GDM1 (cell line): ENCODE measurements around the gene ZNF195.
"Not testable (repeated sequence)": the region's sequence is repeated elsewhere in the genome, so short reads cannot be mapped to it uniquely, and the experiment has no call there.

Experiments used
- DNase-seq: peaks from one replicate; lab custom pipeline; 2025; lab: John Stamatoyannopoulos, UW

The ZNF195 gene

GRCh38 chr11:3402181-3402860 is 23.4 kb upstream of the ZNF195 start:
- DNase-seq = not testable (repeated sequence)

GRCh38 chr11:3401052-3401451 is 22.1 kb upstream of the ZNF195 start:
- DNase-seq = not testable (repeated sequence)

- DNase-seq = not testable (repeated sequence)
Measured at GRCh38 chr11:3398509-3398908, 19.6 kb upstream of the ZNF195 start.

- not testable (repeated sequence) for DNase-seq
Measured at GRCh38 chr11:3398106-3398505, 19.2 kb upstream of the ZNF195 start.

- DNase-seq = not testable (repeated sequence)
Measured at GRCh38 chr11:3397210-3397609, 18.3 kb upstream of the ZNF195 start.

- DNase-seq = not testable (repeated sequence)
Measured at GRCh38 chr11:3395468-3395867, 16.5 kb upstream of the ZNF195 start.

GRCh38 chr11:3394956-3395355 is 16.0 kb upstream of the ZNF195 start:
- not testable (repeated sequence) for DNase-seq

DNA sequence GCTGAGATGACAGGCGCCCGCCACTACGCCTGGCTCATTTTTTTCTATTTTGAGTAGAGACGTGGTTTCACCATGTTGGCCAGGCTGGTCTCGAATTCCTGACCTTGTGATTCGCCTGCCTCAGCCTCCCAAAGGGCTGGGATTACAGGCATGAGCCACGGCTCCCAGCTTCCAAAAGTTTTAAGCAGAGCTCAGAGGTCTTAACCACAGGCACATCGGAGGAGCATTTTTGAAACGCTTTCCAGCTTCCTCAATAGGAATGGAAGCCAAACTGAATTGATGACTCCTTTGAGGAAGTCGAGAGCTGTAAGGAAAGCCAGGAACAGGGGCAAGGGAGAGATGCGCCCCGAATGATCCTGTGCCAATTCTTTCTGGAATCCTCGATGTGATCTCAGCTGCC is 14.5 kb upstream of the ZNF195 start:
- DNase-seq = not testable (repeated sequence)

DNA sequence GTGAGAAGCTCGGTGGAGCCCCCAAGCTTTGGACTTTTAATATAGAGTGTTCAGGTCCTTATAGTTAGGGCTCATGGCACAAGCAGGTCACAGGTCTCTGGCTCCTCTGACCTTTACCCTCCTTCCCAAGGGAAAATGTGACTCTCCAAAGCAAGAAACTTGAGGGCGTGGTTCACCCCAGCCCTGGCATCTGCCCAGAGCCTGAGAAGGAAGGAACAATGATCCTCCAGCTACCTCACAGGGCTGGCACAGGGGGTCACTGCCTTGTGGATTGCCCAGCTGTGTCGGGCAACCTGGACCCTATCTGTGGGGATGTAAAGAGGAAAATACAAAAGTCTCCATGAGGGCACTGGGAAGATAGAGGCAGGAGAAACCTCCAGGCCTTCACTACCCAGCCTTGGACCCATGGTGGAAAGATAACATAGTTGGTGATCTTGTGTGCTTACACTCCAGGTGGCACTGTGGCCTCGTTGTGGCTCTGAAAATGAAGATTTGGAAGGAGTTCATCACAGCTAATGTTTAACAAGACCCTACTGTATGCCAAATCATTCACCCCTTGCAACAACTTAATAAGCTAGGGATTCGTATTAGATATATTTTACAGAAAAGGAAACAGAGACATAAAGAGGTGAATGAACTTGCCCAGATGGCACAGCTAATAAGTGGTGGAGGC is 3.8 kb upstream of the ZNF195 start:
- DNase-seq = no peak

- no peak for DNase-seq
Measured at GRCh38 chr11:3381794-3382193, 2.8 kb upstream of the ZNF195 start.

DNA sequence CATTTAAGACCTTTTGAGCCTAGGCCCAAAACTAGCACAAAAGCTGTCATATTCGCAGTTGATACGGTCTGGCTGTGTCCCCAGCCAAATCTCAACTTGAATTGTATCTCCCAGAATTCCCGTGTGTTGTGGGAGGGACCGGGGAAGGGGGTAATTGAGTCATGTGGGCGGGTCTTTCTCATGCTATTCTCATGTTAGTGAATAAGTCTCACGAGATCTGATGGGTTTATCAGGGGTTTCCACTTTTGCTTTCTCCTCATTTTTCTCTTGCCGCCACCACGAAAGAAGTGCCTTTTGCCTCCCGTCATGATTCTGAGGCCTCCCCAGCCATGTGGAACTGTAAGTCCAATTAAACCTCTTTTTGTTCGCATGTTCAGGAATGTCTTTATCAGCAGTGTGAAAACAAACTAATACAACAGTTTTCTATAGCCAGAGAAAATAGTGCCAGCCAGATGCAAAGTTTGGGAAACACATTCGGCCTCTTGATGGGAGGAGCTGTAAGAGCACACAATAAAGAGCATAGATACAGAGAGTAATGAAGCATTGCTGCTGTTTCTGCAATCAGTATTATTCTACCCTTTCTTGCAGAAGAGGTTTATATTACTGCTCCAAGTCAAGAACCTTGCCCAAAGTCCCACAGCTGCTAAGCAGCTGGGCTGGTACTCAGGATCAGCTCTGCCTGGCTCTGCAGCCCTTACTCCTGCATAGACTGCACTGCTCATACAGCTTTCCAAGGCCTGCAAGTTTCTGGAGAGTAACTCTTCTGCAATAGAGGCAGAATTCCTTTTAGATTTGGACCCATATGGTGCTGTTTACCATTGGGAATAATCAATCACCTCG is 2.0 kb upstream of the ZNF195 start:
- no peak for DNase-seq

DNA sequence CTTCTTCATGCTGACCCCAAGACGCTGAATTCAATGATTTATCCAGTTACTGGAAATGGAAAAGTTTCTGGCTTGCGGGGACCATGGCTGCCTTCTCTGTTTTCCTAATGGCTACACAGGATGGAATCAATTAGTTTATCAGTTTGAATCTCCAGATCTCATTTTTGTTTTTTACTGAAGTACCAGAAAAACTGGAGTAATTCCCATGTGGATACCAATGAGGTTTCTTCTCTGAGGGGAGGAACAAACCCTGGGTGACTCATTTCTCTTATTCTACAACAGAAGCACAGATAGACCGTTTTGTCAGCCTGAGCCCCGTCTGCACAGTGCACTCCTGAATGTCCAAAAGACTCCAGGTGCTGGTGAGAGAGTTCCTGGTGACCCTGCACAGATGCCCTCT is 3.4 kb downstream of the ZNF195 start:
- DNase-seq = no peak

DNA sequence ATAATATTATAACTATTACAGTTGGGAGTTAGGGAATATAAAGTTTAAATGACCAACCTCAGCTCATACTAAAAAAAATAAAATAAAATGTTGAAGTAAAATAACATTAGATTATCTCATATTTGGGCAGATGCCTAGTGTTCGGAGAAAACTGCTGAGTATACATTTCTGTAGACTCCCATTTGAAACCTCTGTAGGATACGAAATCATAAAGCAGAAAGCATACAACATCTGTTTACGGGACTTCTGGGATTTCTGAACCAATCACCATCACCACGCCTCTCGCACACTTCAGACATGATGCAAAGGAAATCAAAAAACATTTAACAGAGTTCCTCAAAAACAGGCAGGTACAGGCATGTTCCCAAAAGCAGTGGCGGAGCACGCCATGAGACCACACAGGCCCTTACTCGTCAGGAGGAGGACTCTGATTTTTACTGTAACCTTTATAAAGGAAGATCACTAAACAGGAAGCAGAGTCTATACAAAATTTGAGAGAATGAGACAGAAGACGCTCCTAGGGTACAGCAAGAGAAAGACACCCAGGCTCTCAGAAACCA is 8.6 kb downstream of the ZNF195 start:
- DNase-seq = no peak

- no peak for DNase-seq
Measured at GRCh38 chr11:3369366-3369765, 9.6 kb downstream of the ZNF195 start.

- DNase-seq = no peak
Measured at GRCh38 chr11:3368199-3368598, 10.7 kb downstream of the ZNF195 start.

- no peak for DNase-seq
Measured at GRCh38 chr11:3367221-3367620, 11.7 kb downstream of the ZNF195 start.

DNA sequence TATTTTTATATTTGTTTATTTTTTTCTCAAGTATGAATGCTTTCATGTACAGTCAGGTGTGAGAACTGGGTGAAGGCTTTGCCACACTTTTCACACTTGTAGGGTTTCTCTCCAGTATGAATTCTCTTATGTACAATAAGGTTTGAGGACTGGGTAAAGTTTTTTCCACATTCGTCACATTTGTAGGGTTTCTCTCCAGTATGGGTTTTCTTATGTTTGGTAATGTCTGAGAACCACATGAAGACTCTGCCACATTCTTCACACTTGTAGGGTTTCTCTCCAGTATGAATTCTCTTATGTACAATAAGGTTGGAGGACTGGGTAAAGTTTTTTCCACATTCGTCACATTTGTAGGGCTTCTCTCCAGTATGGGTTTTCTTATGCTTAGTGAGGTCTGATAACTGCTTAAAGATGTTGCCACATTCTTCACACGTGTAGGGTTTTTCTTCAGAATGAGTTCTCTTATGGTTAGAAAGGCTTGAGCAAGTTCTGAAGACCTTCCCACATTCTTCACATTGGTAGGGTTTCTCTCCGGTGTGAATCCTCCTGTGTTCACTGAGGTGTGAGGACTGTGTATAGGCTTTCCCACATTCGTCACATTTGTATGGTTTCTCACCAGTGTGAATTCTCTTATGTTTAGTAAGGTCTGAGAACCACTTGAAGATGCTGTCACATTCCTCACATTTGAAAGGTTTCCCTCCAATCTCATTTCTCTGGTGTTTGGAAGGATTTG is 19.7 kb downstream of the ZNF195 start:
- DNase-seq = no peak

DNA sequence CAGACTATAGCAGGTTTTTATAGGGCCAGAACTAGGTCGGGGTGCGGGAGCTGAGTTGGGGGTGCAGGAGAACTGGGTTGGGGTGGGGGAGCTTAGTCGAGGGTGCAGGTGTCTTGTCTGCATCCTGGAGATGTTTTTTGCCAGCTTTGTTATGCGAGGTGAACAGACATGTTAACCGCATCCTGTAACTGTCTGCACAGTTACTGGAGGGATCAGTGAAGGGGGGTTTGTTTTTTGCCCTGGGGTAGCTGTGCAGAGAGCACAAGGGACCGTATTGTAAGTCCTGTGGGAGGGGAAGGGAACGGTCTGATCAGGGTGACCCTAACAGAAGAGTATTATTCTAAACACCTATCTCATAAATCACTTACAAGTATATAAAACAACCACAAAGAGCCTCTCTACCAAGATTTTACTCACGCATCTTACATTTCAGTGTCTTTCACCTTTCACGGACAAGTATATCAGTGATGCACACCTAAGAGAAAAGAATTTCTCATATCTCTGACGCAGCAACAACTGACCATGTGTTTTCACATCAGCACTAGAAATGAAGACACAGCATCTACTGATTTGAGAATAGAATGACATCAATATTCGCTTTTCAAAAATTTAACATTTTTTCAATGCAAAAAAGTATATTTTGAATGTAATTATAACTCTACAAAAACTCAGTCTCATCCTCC is 20.8 kb downstream of the ZNF195 start:
- DNase-seq = no peak

DNA sequence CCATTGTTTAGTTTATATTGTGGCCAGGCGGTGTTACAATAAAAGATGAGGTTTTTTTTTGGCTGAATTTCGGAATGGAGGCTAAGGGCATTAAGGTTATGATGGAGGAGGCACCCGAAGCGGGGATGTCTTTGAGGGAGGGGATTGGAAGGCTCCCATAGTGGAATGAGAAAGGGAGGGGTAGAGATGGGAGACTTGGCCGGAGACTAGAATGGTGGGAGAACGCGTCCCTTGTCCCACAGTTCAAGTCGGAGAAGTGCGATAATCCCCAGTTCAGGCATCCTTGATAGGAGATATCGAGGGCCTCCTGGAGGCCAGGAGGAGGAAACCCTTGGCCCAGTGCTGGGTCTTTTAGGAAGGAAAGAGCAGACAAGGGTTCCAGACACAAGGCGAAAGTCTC is 21.6 kb downstream of the ZNF195 start:
- no peak for DNase-seq

- no peak for DNase-seq
Measured at GRCh38 chr11:3356858-3357257, 22.1 kb downstream of the ZNF195 start.

- no peak for DNase-seq
Measured at GRCh38 chr11:3353066-3353465, 25.9 kb downstream of the ZNF195 start.
